Gastroesophageal sphincter (tissue), 3 donors: ENCODE data around the gene UVRAG.

Experiments
- EP300 ChIP-seq: sonication (generic); formaldehyde crosslinking; IDR thresholded peaks from one replicate; pipeline ENCODE4 v1.6.1; 2017; ENCODE audit warnings: antibody characterized with exemption, mild to moderate bottlenecking
- POLR2A ChIP-seq, 2 donors: fragments of 450-650 bp; IDR thresholded peaks; one replicate each; pipeline ENCODE4 v1.6.1; 2017; ENCODE audit warnings: antibody characterized with exemption in 2 of 2, mild to moderate bottlenecking in 2 of 2, moderate library complexity in 1 of 2
- POLR2AphosphoS5 ChIP-seq: sonication (generic); formaldehyde crosslinking; IDR thresholded peaks from one replicate; pipeline ENCODE4 v1.6.1; 2017; ENCODE audit warnings: antibody characterized with exemption
- TF ChIP-seq, protein P1 (sequence below), 4 experiments: fragments of 200-600 bp in 2 of 4; fragments of 450-650 bp in 2 of 4; sonication (generic) in 1 of 4; IDR thresholded peaks; one replicate each; pipeline ENCODE4 v1.5.1; 2017 to 2019; ENCODE audit warnings: antibody characterized with exemption in 4 of 4, mild to moderate bottlenecking in 2 of 4, moderate library complexity in 2 of 4

DNA sequence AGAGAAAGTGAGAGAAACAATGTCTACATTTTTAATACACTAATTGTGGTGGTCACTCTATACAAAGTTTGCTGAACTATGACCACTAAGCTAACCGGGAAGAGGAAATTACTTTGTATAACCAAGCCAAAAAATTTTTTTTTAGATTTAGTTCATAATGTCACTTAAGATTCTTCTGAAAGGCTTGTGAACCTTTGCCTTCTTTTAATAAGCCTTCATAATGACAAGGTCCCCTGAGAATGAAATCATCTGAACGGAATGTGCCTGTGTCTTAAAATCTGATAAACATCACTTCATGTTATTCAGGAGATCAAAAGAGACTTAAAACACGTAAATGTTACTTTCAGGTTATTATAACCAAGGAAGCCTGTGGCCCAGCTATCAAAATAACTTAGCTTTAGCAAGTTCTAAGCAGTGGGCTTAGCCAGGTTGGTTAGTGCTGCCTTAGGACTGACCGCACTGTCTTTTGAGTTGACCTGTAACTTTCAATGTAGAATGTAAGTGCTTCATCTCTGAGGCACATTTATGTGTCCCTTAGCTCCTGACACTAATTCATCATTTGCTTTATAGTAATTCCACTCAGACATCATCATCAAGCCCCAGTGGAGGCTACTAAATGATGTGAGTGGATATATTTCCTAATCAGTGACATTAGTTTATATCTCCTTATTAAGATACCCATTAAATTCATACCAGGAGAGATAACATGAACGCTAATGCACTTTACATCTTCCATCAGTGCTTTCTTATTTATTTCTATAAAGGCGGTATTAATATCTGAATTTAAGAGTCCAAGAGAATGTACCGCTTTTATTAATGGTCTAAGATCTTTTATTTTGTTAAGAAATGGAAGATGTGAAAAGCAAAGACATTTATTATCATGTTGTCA, 268.8 kb downstream of the UVRAG start:
- TF ChIP-seq, protein P1, sequence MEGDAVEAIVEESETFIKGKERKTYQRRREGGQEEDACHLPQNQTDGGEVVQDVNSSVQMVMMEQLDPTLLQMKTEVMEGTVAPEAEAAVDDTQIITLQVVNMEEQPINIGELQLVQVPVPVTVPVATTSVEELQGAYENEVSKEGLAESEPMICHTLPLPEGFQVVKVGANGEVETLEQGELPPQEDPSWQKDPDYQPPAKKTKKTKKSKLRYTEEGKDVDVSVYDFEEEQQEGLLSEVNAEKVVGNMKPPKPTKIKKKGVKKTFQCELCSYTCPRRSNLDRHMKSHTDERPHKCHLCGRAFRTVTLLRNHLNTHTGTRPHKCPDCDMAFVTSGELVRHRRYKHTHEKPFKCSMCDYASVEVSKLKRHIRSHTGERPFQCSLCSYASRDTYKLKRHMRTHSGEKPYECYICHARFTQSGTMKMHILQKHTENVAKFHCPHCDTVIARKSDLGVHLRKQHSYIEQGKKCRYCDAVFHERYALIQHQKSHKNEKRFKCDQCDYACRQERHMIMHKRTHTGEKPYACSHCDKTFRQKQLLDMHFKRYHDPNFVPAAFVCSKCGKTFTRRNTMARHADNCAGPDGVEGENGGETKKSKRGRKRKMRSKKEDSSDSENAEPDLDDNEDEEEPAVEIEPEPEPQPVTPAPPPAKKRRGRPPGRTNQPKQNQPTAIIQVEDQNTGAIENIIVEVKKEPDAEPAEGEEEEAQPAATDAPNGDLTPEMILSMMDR (IDR thresholded peaks at IDR 0.05) = no peak
- TF ChIP-seq EP300 (no peak), POLR2A (IDR thresholded peaks at IDR 0.05) (no peak), POLR2AphosphoS5 (no peak)
